ENCODE results near the gene IL23R. TPM values are rescaled to one million over a fixed set of nuclear protein-coding genes. Genes with fewer than 3 reads are reported as not detected.

IL23R gene
- not detected in 2 replicates for polyA plus RNA-seq (2011; rRNA removed)
- not detected in 2 replicates for polyA minus RNA-seq (2011; rRNA and poly(A)+ RNA removed)

- no peak within 1 kb of the TSS for H3K27ac ChIP-seq (ENCODE audit: low read depth, low read length)
- POLR2A ChIA-PET = no interaction called here
- H3K4me3 ChIP-seq (ENCODE audit: low read depth, low read length) = no peak within 1 kb of the TSS
- CTCF ChIA-PET = interaction anchor here (0.6 to 5.4 kb wide), 4 partner anchors 17 to 241 kb away, joined by 3 to 24 read pairs (median 5); partner anchors contain the start of genes DNAI4 and MIER1
- H3K27me3 ChIP-seq (ENCODE audit: control insufficient read depth, insufficient read depth, low read length) = peaks cover 8% of the 10 kb centered on the region
- no peaks in the 10 kb centered on the region for H3K9me3 ChIP-seq (ENCODE audit: control insufficient read depth, insufficient read depth, low read length)
- DNase-seq (ENCODE audit: low read depth, low spot score) = no peak
- no peak for TF ChIP-seq CTCF (IDR thresholded peaks at IDR 0.05; ENCODE audit: low read depth, low read length)
Observed at GRCh38 chr1:67166196-67166595, at the start of gene IL23R. TSS of gene IL23R (plus strand) at chr1:67166454. CDS start at chr1:67168121, 1,667 bp downstream.

GRCh38 chr1:67118191-67118590 is 48.1 kb upstream of the IL23R start:
- Histone ChIP-seq H3K9me3 (ENCODE audit: control insufficient read depth, insufficient read depth, low read length) (peaks cover 4% of the 10 kb centered on the region; the same call in 1 of the 2 replicates), H3K4me3 (ENCODE audit: low read depth, low read length) (no peak overlapping the region), H3K27me3 (ENCODE audit: control insufficient read depth, insufficient read depth, low read length) (no peaks in the 10 kb centered on the region), H3K27ac (ENCODE audit: low read depth, low read length) (no peak overlapping the region)
- no peak for DNase-seq (ENCODE audit: low read depth, low spot score)
- ChIA-PET CTCF (no interaction called here), POLR2A (no interaction called here)
- TF ChIP-seq CTCF (IDR thresholded peaks at IDR 0.05; ENCODE audit: low read depth, low read length) = no peak

- CTCF ChIA-PET = interaction anchor here (1.2 kb wide), 1 partner anchor 30 kb away, joined by 3 read pairs; no protein-coding TSS in a partner anchor
- POLR2A ChIA-PET = no interaction called here
- no peak for DNase-seq (ENCODE audit: low read depth, low spot score)
- Histone ChIP-seq H3K4me3 (ENCODE audit: low read depth, low read length) (no peak overlapping the region), H3K9me3 (ENCODE audit: control insufficient read depth, insufficient read depth, low read length) (peaks cover 4% of the 10 kb centered on the region; the same call in 1 of the 2 replicates), H3K27me3 (ENCODE audit: control insufficient read depth, insufficient read depth, low read length) (no peaks in the 10 kb centered on the region), H3K27ac (ENCODE audit: low read depth, low read length) (no peak overlapping the region)
- TF ChIP-seq CTCF (IDR thresholded peaks at IDR 0.05; ENCODE audit: low read depth, low read length) = no peak
Observed at GRCh38 chr1:67118646-67119045, 47.6 kb upstream of the IL23R start.

GRCh38 chr1:67120855-67121619 is 45.2 kb upstream of the IL23R start:
- Histone ChIP-seq H3K27ac (ENCODE audit: low read depth, low read length) (no peak overlapping the region), H3K9me3 (ENCODE audit: control insufficient read depth, insufficient read depth, low read length) (no peaks in the 10 kb centered on the region), H3K27me3 (ENCODE audit: control insufficient read depth, insufficient read depth, low read length) (no peaks in the 10 kb centered on the region), H3K4me3 (ENCODE audit: low read depth, low read length) (no peak overlapping the region)
- no peak for TF ChIP-seq CTCF (IDR thresholded peaks at IDR 0.05; ENCODE audit: low read depth, low read length)
- ChIA-PET CTCF (no interaction called here), POLR2A (no interaction called here)
- DNase-seq (ENCODE audit: low read depth, low spot score) = no peak

- POLR2A ChIA-PET = no interaction called here
- CTCF ChIA-PET = interaction anchor here (0.8 to 2.9 kb wide), 4 partner anchors 12 to 24 kb away, joined by 3 to 9 read pairs (median 4); no protein-coding TSS in a partner anchor
- no peak overlapping the region for H3K4me3 ChIP-seq (ENCODE audit: low read depth, low read length)
- no peaks in the 10 kb centered on the region for H3K9me3 ChIP-seq (ENCODE audit: control insufficient read depth, insufficient read depth, low read length)
- no peaks in the 10 kb centered on the region for H3K27me3 ChIP-seq (ENCODE audit: control insufficient read depth, insufficient read depth, low read length)
- TF ChIP-seq CTCF (IDR thresholded peaks at IDR 0.05; ENCODE audit: low read depth, low read length) = no peak
- no peak for DNase-seq (ENCODE audit: low read depth, low spot score)
- H3K27ac ChIP-seq (ENCODE audit: low read depth, low read length) = no peak overlapping the region
Observed at GRCh38 chr1:67124455-67124854, 41.8 kb upstream of the IL23R start.
